Measurements from ENCODE around the gene PTPN1. TPM values are rescaled to one million over a fixed set of nuclear protein-coding genes. Genes with fewer than 3 reads are reported as not detected.

PTPN1 gene
- total RNA-seq, 1 donor from 2014 or later, result 25.7 TPM

GRCh38 chr20:50557549-50558134 lies 47.5 kb downstream of the PTPN1 start:
- H3K9me3 ChIP-seq (replicated peaks), result no peaks in the 10 kb centered on the region
- H3K4me1 ChIP-seq, result peaks cover 51% of the 10 kb centered on the region
- H3K4me3 ChIP-seq, result no peak overlapping the region
- no peaks in the 10 kb centered on the region for H3K27me3 ChIP-seq (ENCODE audit: low read depth)
- peaks cover 14% of the 10 kb centered on the region for H3K36me3 ChIP-seq
- DNase-seq, result no peak
- H3K27ac ChIP-seq (replicated peaks), result no peak overlapping the region
- intact Hi-C loops (cut with micrococcal nuclease), result no loop called here
- TF ChIP-seq CTCF (IDR thresholded peaks at IDR 0.05; ENCODE audit: borderline replicate concordance), result no peak

- Histone ChIP-seq H3K27ac (replicated peaks) (no peak overlapping the region), H3K36me3 (peaks cover 18% of the 10 kb centered on the region), H3K9me3 (replicated peaks) (no peaks in the 10 kb centered on the region), H3K4me1 (peaks cover 60% of the 10 kb centered on the region), H3K4me3 (no peak overlapping the region), H3K27me3 (ENCODE audit: low read depth) (no peaks in the 10 kb centered on the region)
- TF ChIP-seq CTCF (IDR thresholded peaks at IDR 0.05; ENCODE audit: borderline replicate concordance), result no peak
- intact Hi-C loops (cut with micrococcal nuclease), result no loop called here
- DNase-seq, result no peak
These were observed 48.3 kb downstream of the PTPN1 start for GRCh38 chr20:50558483-50558925.

GRCh38 chr20:50559149-50559548 lies 49.0 kb downstream of the PTPN1 start:
- Histone ChIP-seq H3K4me1 (peaks cover 66% of the 10 kb centered on the region), H3K27ac (replicated peaks) (no peak overlapping the region)
- TF ChIP-seq CTCF (IDR thresholded peaks at IDR 0.05; ENCODE audit: borderline replicate concordance), result no peak

GRCh38 chr20:50559856-50560638 lies 49.9 kb downstream of the PTPN1 start:
- Histone ChIP-seq H3K4me3 (no peak overlapping the region), H3K4me1 (peaks cover 75% of the 10 kb centered on the region), H3K27me3 (ENCODE audit: low read depth) (no peaks in the 10 kb centered on the region), H3K9me3 (replicated peaks) (no peaks in the 10 kb centered on the region), H3K27ac (replicated peaks) (no peak overlapping the region), H3K36me3 (peaks cover 25% of the 10 kb centered on the region)
- no peak for TF ChIP-seq CTCF (IDR thresholded peaks at IDR 0.05; ENCODE audit: borderline replicate concordance)
- intact Hi-C loops (cut with micrococcal nuclease), result no loop called here
- DNase-seq, result no peak

More at GRCh38 chr20:50559149-50559548, 49.0 kb downstream of the PTPN1 start:
- peaks cover 19% of the 10 kb centered on the region for H3K36me3 ChIP-seq
- no peak for DNase-seq
- H3K27me3 ChIP-seq (ENCODE audit: low read depth), result no peaks in the 10 kb centered on the region
- intact Hi-C loops (cut with micrococcal nuclease), result no loop called here
- H3K4me3 ChIP-seq, result no peak overlapping the region
- no peaks in the 10 kb centered on the region for H3K9me3 ChIP-seq (replicated peaks)

GRCh38 chr20:50560867-50561266 lies 50.7 kb downstream of the PTPN1 start:
- Histone ChIP-seq H3K9me3 (replicated peaks) (no peaks in the 10 kb centered on the region), H3K27me3 (ENCODE audit: low read depth) (no peaks in the 10 kb centered on the region), H3K27ac (replicated peaks) (no peak overlapping the region), H3K36me3 (peaks cover 27% of the 10 kb centered on the region), H3K4me3 (no peak overlapping the region), H3K4me1 (peaks cover 76% of the 10 kb centered on the region)
- no peak for TF ChIP-seq CTCF (IDR thresholded peaks at IDR 0.05; ENCODE audit: borderline replicate concordance)
- DNase-seq, result no peak
- intact Hi-C loops (cut with micrococcal nuclease), result no loop called here

Measured in left ventricle myocardium inferior (tissue), 1 donor.